Heart left ventricle (tissue), 16 donors: ENCODE data around the gene EFEMP2. TPM values are rescaled to one million over a fixed set of nuclear protein-coding genes. Genes with fewer than 3 reads are reported as not detected.

Experiments
- ATAC-seq, 4 donors: fragments of 200-7000 bp; cut with Tn5 transposase; one replicate each; pipeline ENCODE4 v1.9.1; 2020 to 2022; ENCODE audit warnings: moderate library complexity in 4 of 4, mild to moderate bottlenecking in 3 of 4, moderate number of reproducible peaks in 1 of 4
- DNase-seq, 5 donors: peaks; one replicate each; pipeline ENCODE4 v3.0.0-alpha.2; 2020
- H3K27ac ChIP-seq, 12 donors: fragments of 200-600 bp; sonication (generic) in 4 of 12; one replicate each; pipeline versions ENCODE4 v1.5.0 to v1.8.0; 2016 to 2022; ENCODE audit warnings: mild to moderate bottlenecking in 2 of 12
- H3K27me3 ChIP-seq, 9 donors: fragments of 200-600 bp; sonication (generic) in 2 of 9; one replicate each; pipeline versions ENCODE4 v1.5.1 to v1.8.0; 2016 to 2022; ENCODE audit warnings: mild to moderate bottlenecking in 3 of 9
- H3K36me3 ChIP-seq, 9 donors: fragments of 200-600 bp; sonication (generic) in 2 of 9; one replicate each; pipeline versions ENCODE4 v1.5.0 to v1.8.0; 2018 to 2022; ENCODE audit warnings: mild to moderate bottlenecking in 2 of 9
- H3K4me1 ChIP-seq, 12 donors: fragments of 200-600 bp; sonication (generic) in 4 of 12; one replicate each; pipeline versions ENCODE4 v1.5.0 to v1.8.0; 2016 to 2022; ENCODE audit warnings: mild to moderate bottlenecking in 3 of 12
- H3K4me3 ChIP-seq, 12 donors: fragments of 200-600 bp; sonication (generic) in 4 of 12; one replicate each; pipeline versions ENCODE4 v1.5.0 to v1.8.0; 2017 to 2022; ENCODE audit warnings: mild to moderate bottlenecking in 9 of 12, moderate library complexity in 4 of 12
- H3K9me3 ChIP-seq, 12 donors: fragments of 200-600 bp; sonication (generic) in 4 of 12; one replicate each; pipeline versions ENCODE4 v1.5.0 to v1.8.0; 2016 to 2022; ENCODE audit warnings: mild to moderate bottlenecking in 1 of 12
- POLR2A ChIP-seq, 2 donors: fragments of 450-650 bp; IDR thresholded peaks; one replicate each; pipeline ENCODE4 v1.6.1; 2017; ENCODE audit warnings: antibody characterized with exemption in 2 of 2, mild to moderate bottlenecking in 2 of 2, moderate library complexity in 2 of 2
- WGBS, 4 donors: extraction: QIAGEN DNeasy Blood & Tissue Kit in 2 of 4; methylation state at CpG; one replicate each; pipeline versions ENCODE4 v1.1.5 to v1.1.7; 2013 to 2018; 5-methylcytosine and 5-hydroxymethylcytosine counted together
- intact Hi-C, 10 donors: fragments of 100-400 bp; cut with DNase I; formaldehyde crosslinking; loops; one replicate each; pipeline versions ENCODE4 v1.11.1 to v1.14.2; 2022
- polyA plus RNA-seq, 2 donors: library from polyadenylated mRNA; stranded (reverse); fragments of 200-250 nt; gene quantifications; one replicate each; pipeline ENCODE4 v1.2.3, GENCODE V29; 2013
- total RNA-seq, 9 donors: library from RNA; depleted of rRNA in 2 of 9; stranded (reverse); fragments of >200 nt in 2 of 9; fragmentation: NEBNext Ultra II Directional in 3 of 9; extraction: Animal tissue kit (Norgen Biotek cat#: 25700) in 3 of 9; gene quantifications; one replicate each; pipeline versions ENCODE4 v1.1.0 to v1.2.4, GENCODE V29; 2016 to 2023
- TF ChIP-seq, protein P1 (sequence below), 12 donors: fragments of 200-600 bp; sonication (generic) in 4 of 12; IDR thresholded peaks; one replicate each; pipeline versions ENCODE4 v1.5.0 to v1.8.0; 2018 to 2022; ENCODE audit warnings: antibody characterized with exemption in 12 of 12, mild to moderate bottlenecking in 5 of 12
- donor health status: ischemic (EF 13 %, LVEDD 7.1; RV severe dilation, severe dysfunction).
- donor health status: healthy with polysubstance abuse.
- donor health status: DM: no; HTN: yes; CAD: no.
- donor health status: DM: no; HTN: no; CAD: no.
- donor health status: ischemic (EF 25% LVEDD 6.9; RV normal size, moderate dysfunction).
- donor health status: ischemic (EF 25% LVEDD 5.7; RV mildly dilated, moderate dysfunction).
- donor health status: healthy.
- donor health status: DM: yes; HTN: yes; CAD: no.
- donor health status: ischemic (EF 35%, LVEDD 5.7; RV mildly dilated, moderate dysfunction).
- donor health status: nonischemic (EF 11% LVEDD 7.7; RV severe dilation, severe dysfunction).
- donor health status: DM: yes; HTN: yes; CAD: no.
- donor health status: PGD.
- donor health status: ischemic (EF 29% LVEDD 5.4; RV normal size, mild dysfunction).
- donor health status: nonischemic (EF 23%, LVEDD 6.1; RV moderate dilation, normal function).

EFEMP2 gene
- total and polyA plus RNA-seq, 11 donors, result 43.6 to 123 (median 88.4) TPM

DNA sequence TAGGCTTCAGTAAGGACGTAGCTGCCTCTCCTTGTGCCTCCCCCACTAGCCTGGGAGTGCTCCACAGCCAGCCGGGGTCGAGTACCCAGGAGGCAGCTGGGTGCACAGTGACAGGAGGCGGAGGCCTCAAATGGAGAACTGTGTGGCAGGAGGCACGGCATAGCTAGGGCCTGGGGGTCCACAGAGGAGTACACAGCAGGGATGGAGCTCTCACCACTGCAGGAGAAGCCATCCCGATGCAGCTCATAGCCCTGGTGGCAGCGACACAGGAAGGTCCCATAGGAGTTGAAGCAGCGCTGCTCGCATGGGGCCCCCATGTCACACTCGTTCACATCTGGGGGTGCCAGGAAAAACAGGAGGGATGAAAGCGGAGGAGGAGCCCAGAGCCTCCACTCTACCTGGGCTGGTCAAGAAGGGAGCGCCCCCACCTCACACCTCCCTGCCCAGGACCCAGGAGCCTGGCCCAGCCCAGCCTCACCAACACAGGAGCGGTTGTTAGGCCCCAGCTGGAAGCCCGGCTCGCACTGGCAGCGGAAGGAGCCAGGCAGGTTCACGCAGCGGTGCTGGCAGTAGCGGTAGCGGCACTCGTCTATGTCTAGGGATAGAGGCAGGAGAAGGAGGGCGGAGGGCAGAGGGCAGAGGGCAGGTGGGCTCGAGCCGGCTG is 2.8 kb downstream of the EFEMP2 start:
- Histone ChIP-seq H3K36me3 (peaks cover 0 to 59% (median 50%) of the 10 kb centered on the region in 9 donors), H3K27me3 (no peaks in the 10 kb centered on the region), H3K9me3 (no peaks in the 10 kb centered on the region), H3K4me3 (no peak overlapping the region), H3K4me1 (peaks cover 3 to 45% (median 22%) of the 10 kb centered on the region in 12 donors), H3K27ac (peak overlapping the region in 5 of 12 donors; percentile 34 to 98 (median 94))
- intact Hi-C loops, result loop anchor here in 1 of 10 donors (10.0 kb wide), 1 partner anchor 475 kb away; the partner anchor contains the start of genes B4GAT1 and BRMS1
- no peak for ATAC-seq
- WGBS, 4 donors, result 77 to 86% (median 83%) methylated on average over 20 to 24 of the region's 24 CpGs
- TF ChIP-seq, protein P1, sequence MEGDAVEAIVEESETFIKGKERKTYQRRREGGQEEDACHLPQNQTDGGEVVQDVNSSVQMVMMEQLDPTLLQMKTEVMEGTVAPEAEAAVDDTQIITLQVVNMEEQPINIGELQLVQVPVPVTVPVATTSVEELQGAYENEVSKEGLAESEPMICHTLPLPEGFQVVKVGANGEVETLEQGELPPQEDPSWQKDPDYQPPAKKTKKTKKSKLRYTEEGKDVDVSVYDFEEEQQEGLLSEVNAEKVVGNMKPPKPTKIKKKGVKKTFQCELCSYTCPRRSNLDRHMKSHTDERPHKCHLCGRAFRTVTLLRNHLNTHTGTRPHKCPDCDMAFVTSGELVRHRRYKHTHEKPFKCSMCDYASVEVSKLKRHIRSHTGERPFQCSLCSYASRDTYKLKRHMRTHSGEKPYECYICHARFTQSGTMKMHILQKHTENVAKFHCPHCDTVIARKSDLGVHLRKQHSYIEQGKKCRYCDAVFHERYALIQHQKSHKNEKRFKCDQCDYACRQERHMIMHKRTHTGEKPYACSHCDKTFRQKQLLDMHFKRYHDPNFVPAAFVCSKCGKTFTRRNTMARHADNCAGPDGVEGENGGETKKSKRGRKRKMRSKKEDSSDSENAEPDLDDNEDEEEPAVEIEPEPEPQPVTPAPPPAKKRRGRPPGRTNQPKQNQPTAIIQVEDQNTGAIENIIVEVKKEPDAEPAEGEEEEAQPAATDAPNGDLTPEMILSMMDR (IDR thresholded peaks at IDR 0.05), result no peak
- no peak for TF ChIP-seq POLR2A (IDR thresholded peaks at IDR 0.05)
- DNase-seq, result peak in 1 of 5 donors; percentile 49

DNA sequence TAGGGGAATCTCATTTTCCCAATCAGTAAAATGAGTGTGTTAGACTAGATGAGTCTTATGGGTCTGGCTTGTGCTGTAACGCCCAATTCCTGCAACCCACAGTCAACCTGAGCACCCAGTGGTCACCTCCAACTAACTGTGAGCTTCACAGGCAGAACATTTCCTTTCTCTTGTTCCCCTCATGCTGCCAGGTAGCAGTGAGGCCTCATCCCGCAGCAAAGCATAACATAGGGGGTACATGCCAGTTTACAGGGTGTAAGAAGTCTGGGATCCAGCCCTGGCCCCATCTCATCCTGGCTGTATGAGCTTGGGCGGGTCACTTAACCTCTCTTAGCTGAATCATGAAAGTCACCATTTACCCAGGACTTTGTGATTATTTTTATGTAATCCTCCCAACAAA is 3.7 kb downstream of the EFEMP2 start:
- Histone ChIP-seq H3K27me3 (no peaks in the 10 kb centered on the region), H3K4me3 (no peak overlapping the region), H3K9me3 (no peaks in the 10 kb centered on the region), H3K27ac (peak overlapping the region in 1 of 12 donors; percentile 22), H3K36me3 (peaks cover 0 to 68% (median 59%) of the 10 kb centered on the region in 9 donors), H3K4me1 (peaks cover 3 to 40% (median 20%) of the 10 kb centered on the region in 12 donors)
- DNase-seq (peak in 1 of 5 donors; percentile 33), ATAC-seq (no peak)
- no peak for TF ChIP-seq POLR2A (IDR thresholded peaks at IDR 0.05)
- TF ChIP-seq, protein P1 (IDR thresholded peaks at IDR 0.05), result no peak
- intact Hi-C loops, result loop anchor here in 1 of 10 donors (10.0 kb wide), 1 partner anchor 476 kb away; the partner anchor contains the start of genes B4GAT1 and BRMS1
- 90 to 97% (median 93%) methylated on average over 3 of the region's 3 CpGs for WGBS, 4 donors

DNA sequence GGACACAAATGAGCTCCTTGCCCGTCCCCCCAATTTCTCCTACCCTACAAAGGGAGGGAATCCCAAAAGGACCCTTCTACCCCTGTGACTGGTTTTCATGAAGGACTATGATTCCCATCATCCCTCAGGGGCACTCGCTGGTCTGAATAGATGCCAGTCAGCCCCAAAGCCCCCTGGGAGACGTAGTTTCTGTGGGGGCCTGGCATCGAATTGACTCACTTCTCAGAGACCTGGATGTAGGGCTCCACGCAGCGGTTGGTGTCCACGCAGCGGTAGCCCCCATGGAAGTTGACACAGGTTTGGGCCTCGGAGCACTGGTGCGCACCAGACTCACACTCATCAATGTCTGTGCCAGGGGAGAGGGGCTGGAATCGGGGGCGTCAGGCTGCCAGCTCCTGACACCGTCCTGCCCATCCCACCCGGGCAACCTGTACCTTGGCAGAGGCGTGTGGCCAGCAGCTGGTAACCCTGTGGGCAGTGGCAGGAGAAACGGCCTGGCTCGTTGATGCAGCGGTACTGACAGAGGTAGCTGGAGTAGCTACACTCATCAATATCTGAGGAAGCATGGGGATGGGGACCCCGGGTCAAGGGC is 4.4 kb downstream of the EFEMP2 start:
- peaks cover 3 to 38% (median 19%) of the 10 kb centered on the region in 12 donors for H3K4me1 ChIP-seq
- H3K27ac ChIP-seq, result peak overlapping the region in 1 of 12 donors; percentile 20
- peaks cover 0 to 75% (median 66%) of the 10 kb centered on the region in 9 donors for H3K36me3 ChIP-seq
- no peaks in the 10 kb centered on the region for H3K9me3 ChIP-seq
- H3K4me3 ChIP-seq, result no peak overlapping the region
- DNase-seq, result peak in 1 of 5 donors; percentile 49
- ATAC-seq, result no peak
- 83 to 93% (median 88%) methylated on average over 14 to 19 of the region's 19 CpGs for WGBS, 4 donors
- no peaks in the 10 kb centered on the region for H3K27me3 ChIP-seq
- intact Hi-C loops, result loop anchor here in 1 of 10 donors (10.0 kb wide), 1 partner anchor 477 kb away; the partner anchor contains the start of genes B4GAT1 and BRMS1
- TF ChIP-seq, protein P1 (IDR thresholded peaks at IDR 0.05), result no peak
- TF ChIP-seq POLR2A (IDR thresholded peaks at IDR 0.05), result peak in 1 of 2 donors; percentile 10
